ENCODE measurements around the gene ASF1B.

The ASF1B gene

DNA sequence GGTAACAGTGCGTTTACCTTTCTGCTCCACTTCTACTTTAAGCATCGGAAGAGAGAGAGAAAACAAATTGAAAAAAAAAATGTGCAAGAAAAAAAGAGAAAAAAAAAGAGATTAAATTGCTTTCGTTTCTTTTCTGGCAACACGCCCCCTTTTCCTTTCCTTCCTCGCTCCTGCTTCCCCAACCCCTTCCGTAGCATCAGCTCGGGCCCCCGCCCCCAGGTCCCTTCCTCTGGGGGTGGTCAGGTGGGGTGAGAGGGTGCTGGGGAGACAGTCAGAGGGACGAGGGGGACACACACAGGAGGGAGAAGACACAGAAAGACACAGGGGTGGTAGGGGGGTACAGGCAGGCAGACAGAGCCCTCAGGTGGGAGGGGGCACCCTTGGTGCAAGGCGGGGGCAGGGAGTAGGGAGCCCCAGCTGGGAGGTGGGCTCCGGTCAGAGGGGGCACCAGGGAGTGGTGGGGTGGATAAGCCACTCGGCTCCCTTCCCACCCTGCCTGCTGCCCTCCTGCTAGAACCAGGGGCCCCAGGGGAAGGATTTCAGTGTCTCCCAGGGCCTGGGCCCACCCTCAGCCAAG lies 30.7 kb upstream of the ASF1B start:
- ChIA-PET POLR2A (no interaction called here), CTCF (no interaction called here)
- TF ChIP-seq, protein P1, sequence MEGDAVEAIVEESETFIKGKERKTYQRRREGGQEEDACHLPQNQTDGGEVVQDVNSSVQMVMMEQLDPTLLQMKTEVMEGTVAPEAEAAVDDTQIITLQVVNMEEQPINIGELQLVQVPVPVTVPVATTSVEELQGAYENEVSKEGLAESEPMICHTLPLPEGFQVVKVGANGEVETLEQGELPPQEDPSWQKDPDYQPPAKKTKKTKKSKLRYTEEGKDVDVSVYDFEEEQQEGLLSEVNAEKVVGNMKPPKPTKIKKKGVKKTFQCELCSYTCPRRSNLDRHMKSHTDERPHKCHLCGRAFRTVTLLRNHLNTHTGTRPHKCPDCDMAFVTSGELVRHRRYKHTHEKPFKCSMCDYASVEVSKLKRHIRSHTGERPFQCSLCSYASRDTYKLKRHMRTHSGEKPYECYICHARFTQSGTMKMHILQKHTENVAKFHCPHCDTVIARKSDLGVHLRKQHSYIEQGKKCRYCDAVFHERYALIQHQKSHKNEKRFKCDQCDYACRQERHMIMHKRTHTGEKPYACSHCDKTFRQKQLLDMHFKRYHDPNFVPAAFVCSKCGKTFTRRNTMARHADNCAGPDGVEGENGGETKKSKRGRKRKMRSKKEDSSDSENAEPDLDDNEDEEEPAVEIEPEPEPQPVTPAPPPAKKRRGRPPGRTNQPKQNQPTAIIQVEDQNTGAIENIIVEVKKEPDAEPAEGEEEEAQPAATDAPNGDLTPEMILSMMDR (IDR thresholded peaks at IDR 0.05; ENCODE audit: control extremely low read depth, extremely low read depth, low read depth, missing control alignments) = no peak
- no peak for DNase-seq (ENCODE audit: extremely low spot score)

DNA sequence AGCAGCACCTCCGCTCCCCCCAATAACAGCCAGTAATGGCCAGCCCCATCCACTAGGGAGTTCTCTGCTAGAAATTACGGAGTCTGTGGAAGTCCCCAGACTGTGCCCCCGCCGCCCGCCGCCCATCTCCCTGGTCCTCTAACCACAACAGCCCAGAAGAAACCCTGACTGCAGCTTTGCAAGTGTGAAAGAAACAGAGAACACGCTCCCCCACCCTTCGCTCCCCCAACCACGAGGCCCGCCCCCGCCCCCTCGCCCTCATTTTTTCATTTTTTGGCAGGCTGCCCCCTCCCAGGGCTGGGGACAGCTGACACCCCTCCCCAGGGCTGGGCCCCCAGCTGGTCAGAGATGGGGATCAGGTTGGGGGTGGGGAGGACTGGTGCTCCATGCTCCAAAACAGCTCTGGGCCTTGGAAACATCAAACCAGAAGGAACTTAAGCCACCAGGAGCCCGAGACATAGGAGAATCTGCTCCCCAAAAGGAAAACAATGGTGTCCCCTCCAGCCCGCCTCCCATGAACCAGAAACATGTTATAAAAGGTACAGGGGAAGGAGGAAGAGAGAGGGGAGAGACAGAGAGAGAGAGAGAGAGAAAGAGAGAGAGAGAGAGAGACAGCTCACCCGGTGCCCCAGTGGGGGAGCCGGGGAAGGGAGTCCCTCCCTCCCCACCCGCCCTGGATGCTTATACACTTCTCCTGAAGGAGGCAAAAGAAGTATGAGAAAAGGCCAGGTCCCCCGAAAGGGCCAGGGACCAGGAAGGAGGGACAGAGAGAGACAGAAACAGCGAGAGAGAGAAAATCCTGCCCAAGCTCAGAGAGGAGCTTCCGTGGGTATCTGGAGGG lies 29.8 kb upstream of the ASF1B start:
- ChIA-PET CTCF (interaction anchor here (1.1 kb wide), 1 partner anchor 33 kb away, joined by 3 read pairs; no protein-coding TSS in a partner anchor), POLR2A (no interaction called here)

DNA sequence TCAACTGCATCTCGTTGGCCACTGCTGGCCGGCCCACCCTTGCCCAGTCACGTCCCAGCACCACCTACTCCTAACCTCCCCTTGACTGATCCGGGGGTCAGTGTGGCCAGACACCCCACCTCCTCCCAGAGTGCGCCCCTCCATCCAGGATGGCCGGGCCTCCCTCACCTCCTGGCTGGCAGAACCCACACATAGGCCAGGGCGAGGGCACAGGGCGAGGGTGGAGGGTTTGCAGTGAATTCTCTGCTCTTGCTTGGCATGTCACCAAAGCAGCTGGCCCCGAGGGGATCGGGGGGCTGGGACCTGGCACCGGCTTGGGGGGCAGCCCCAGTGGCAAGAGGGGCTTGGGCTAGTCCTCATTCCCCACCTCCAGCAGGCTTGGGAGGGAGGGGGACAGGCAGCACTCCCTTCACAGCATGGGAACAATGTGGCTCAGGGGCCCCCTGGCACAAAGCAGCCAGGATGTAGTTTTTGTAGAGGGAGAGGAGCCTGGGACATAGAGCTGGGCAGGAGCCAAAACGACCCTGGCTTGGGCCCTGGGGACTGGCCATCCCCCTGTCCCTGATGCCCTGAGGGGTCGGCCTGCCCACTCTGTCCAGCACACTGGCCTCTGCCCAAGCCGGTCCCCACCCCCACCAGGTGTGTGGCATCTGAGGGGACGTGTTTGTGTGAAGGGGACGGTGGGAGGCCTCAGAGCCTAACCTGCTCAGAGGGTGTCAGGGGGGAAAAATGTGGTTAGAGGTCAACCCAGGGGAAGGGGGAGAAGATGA lies 28.5 kb upstream of the ASF1B start:
- ChIA-PET POLR2A (no interaction called here), CTCF (no interaction called here)
- TF ChIP-seq, protein P1 (IDR thresholded peaks at IDR 0.05; ENCODE audit: control extremely low read depth, extremely low read depth, low read depth, missing control alignments) = no peak

More for the DNA sequence above, 29.8 kb upstream of the ASF1B start:
- DNase-seq (ENCODE audit: extremely low spot score) = no peak
- TF ChIP-seq, protein P1 (IDR thresholded peaks at IDR 0.05; ENCODE audit: control extremely low read depth, extremely low read depth, low read depth, missing control alignments) = no peak

DNA sequence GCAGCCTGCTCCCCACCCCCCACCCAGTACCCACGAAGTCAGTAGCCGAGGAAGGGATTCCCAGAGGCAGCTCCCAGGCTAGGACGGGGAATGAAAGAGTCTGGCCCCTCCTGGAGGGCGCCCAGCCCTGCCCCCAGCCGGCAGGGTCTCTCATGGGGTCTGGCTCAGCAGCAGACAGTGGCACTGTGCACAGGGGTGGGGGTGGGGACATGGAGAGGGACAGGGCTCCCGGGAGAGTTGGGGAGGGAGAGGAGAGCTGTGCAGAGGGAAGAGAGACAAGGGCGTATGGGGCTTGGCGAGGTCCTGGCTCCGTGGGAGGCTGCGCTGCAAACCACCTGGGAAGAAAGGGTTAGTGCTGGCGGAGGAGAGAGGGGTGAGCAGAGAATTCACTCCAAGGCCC lies 27.7 kb upstream of the ASF1B start:
- TF ChIP-seq, protein P1 (IDR thresholded peaks at IDR 0.05; ENCODE audit: control extremely low read depth, extremely low read depth, low read depth, missing control alignments) = no peak
- no peak for DNase-seq (ENCODE audit: extremely low spot score)
- POLR2A ChIA-PET = no interaction called here
- CTCF ChIA-PET = no interaction called here

More for the DNA sequence above, 28.5 kb upstream of the ASF1B start:
- no peak for DNase-seq (ENCODE audit: extremely low spot score)

DNA sequence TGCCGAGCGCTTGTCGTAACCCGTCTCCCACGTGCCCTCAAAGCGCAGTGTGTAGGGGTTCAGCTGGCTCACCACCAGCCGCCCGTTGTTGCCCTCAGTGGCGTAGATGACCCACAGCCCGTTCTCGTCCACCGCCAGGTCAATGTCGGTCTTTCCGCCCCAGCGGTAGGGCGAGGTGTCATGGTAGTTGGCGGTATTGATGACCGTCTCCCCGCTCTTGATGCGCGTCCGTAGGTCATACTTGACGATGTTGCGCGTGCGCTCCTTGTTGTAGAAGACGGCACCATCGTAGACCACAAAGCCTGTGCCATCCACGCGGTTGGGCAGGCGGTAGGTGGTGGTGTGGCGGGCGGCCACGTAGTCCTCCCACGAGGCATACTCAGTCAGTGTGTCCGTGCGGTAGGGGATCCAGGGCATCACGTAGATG lies 26.5 kb upstream of the ASF1B start:
- POLR2A ChIA-PET = no interaction called here
- TF ChIP-seq, protein P1 (IDR thresholded peaks at IDR 0.05; ENCODE audit: control extremely low read depth, extremely low read depth, low read depth, missing control alignments) = no peak
- CTCF ChIA-PET = interaction anchor here (1.1 kb wide), 1 partner anchor 186 kb away, joined by 3 read pairs; no protein-coding TSS in a partner anchor
- no peak for DNase-seq (ENCODE audit: extremely low spot score)

DNA sequence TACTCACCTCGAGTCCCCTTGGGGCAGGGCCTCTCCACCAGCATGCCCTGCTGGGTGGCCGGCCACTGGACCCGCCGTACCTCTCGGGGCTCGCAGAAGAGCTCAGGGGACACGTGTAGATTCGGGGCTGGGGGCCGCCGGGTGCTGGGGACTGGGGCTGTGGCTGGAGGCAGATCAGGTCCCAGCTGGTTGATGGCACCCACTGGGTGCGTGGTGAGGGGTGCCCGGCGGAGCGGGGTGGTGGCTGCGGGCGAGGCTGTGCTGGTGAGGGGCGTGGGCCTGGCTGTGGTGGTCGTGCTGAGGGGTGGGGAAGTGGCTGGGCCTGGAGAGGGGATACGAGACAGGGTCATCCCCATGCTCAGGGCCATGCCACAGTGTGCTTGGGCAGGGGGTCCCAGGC lies 24.9 kb upstream of the ASF1B start:
- TF ChIP-seq, protein P1 (IDR thresholded peaks at IDR 0.05; ENCODE audit: control extremely low read depth, extremely low read depth, low read depth, missing control alignments) = no peak
- POLR2A ChIA-PET = no interaction called here
- no peak for DNase-seq (ENCODE audit: extremely low spot score)
- CTCF ChIA-PET = interaction anchor here (1.3 kb wide), 1 partner anchor 21 kb away, joined by 3 read pairs; no protein-coding TSS in a partner anchor

All from GM10248 (cell line).